Fibroblast of lung (primary cell): ENCODE data around the gene OR7E24. TPM values are rescaled to one million over a fixed set of nuclear protein-coding genes. Genes with fewer than 3 reads are reported as not detected.

ENCODE experiments used
- DNase-seq, 2 donors: peaks; one replicate each; pipeline versions ENCODE4 v3.0.0 to v3.0.0-alpha.2; 2010; ENCODE audit warnings: low read depth in 2 of 2
- H2AFZ ChIP-seq: 2 replicates; pipeline ENCODE4 v1.5.1; 2012; ENCODE audit warnings: low read length, control low read depth, inconsistent platforms
- H3K27ac ChIP-seq: 2 replicates; pipeline ENCODE4 v1.5.1; 2011; ENCODE audit warnings: low read length, control low read depth; ENCODE audit not compliant: insufficient read depth
- H3K27me3 ChIP-seq: 2 replicates; pipeline ENCODE4 v1.5.1; 2011; ENCODE audit warnings: mild to moderate bottlenecking, low read length; ENCODE audit not compliant: control insufficient read depth, insufficient read depth
- H3K36me3 ChIP-seq: 2 replicates; pipeline ENCODE4 v1.5.1; 2011; ENCODE audit warnings: low read length; ENCODE audit not compliant: control insufficient read depth, insufficient read depth
- H3K4me1 ChIP-seq: 2 replicates; pipeline ENCODE4 v1.5.1; 2011; ENCODE audit warnings: low read length; ENCODE audit not compliant: control insufficient read depth, insufficient read depth; ENCODE audit errors: extremely low read depth
- H3K4me2 ChIP-seq: 2 replicates; pipeline ENCODE4 v1.5.1; 2011; ENCODE audit warnings: low read length, control low read depth; ENCODE audit not compliant: insufficient read depth; ENCODE audit errors: extremely low read depth
- H3K4me3 ChIP-seq, 4 experiments: fragments of 200-600 bp in 1 of 4; sonication (generic) in 1 of 4; replicated peaks in 1 of 4; 2 replicates each; pipeline ENCODE4 v1.5.1; 2011 to 2016; ENCODE audit warnings: low read length in 4 of 4, low read depth in 3 of 4, mild to moderate bottlenecking in 3 of 4, control low read depth in 2 of 4, inconsistent platforms in 1 of 4, mixed read lengths in 1 of 4; ENCODE audit not compliant: insufficient read depth in 1 of 4; ENCODE audit errors: control extremely low read depth in 1 of 4
- H3K79me2 ChIP-seq: 2 replicates; pipeline ENCODE4 v1.5.1; 2012; ENCODE audit warnings: mild to moderate bottlenecking, low read length, inconsistent platforms; ENCODE audit not compliant: control insufficient read depth, insufficient read depth
- H3K9ac ChIP-seq: 2 replicates; pipeline ENCODE4 v1.5.1; 2011; ENCODE audit warnings: mild to moderate bottlenecking, low read length, control low read depth; ENCODE audit not compliant: insufficient read depth
- H3K9me3 ChIP-seq: 2 replicates; pipeline ENCODE4 v1.5.1; 2012; ENCODE audit warnings: low read depth, low read length; ENCODE audit not compliant: control insufficient read depth, insufficient read depth
- H4K20me1 ChIP-seq: 2 replicates; pipeline ENCODE4 v1.5.1; 2011; ENCODE audit warnings: low read length; ENCODE audit not compliant: control insufficient read depth, insufficient read depth; ENCODE audit errors: extremely low read depth
- EZH2 ChIP-seq: IDR thresholded peaks from 2 replicates; pipeline ENCODE4 v1.5.1; 2012; ENCODE audit warnings: low read length, control low read depth, mild to moderate bottlenecking; ENCODE audit errors: missing control alignments
- polyA plus RNA-seq, 2 donors: library from polyadenylated mRNA; depleted of rRNA in 1 of 2; stranded (reverse) in 1 of 2; unstranded in 1 of 2; fragments of >200 nt; gene quantifications; 2 replicates each; pipeline ENCODE4 v1.2.1, GENCODE V29; 2011 to 2012; ENCODE audit warnings: missing spikeins in 1 of 2
- total RNA-seq: library from RNA; depleted of rRNA; stranded (reverse); fragments of >200 nt; gene quantifications from 2 replicates; pipeline ENCODE4 v1.2.1, GENCODE V29; 2014
- TF ChIP-seq, protein P1 (sequence below), 2 donors: IDR thresholded peaks in 1 of 2; conservative IDR thresholded peaks in 1 of 2; 1 replicate in 1 of 2; 2 replicates in 1 of 2; pipeline ENCODE4 v1.5.1; 2011 to 2012; ENCODE audit warnings: low read length in 2 of 2, control low read depth in 1 of 2, inconsistent platforms in 1 of 2, low read depth in 1 of 2, mild to moderate bottlenecking in 1 of 2

The OR7E24 gene
- total and polyA plus RNA-seq, 2 donors (not counting 1 experiment from before 2014, with no cell fraction given): not detected

DNA sequence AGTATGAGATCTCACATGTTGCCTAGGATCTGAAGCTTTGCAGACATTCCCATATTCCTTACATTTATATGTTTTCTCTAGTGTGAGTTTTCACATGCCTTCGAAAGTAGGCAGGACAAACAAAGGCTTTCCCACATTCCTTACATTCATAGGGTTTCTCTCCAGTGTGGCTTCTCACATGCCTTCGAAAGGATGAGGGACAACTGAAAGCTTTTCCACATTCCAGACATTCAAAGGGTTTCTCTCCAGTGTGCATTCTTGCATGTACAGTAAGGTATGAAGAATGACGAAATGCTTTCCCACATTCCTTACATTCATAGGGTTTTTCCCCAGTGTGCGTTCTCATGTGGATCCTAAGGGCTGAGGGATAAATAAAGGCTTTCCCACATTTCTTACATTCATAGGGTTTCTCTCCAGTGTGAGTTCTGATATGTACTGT, 44.7 kb downstream of the OR7E24 start:
- Histone ChIP-seq H3K9me3 (peaks cover 2% of the 10 kb centered on the region), H2AFZ (no peak overlapping the region), H3K4me2 (no peak overlapping the region), H3K27ac (no peak overlapping the region), H4K20me1 (no peaks in the 10 kb centered on the region), H3K27me3 (no peaks in the 10 kb centered on the region), H3K4me3 (no peak overlapping the region), H3K79me2 (no peaks in the 10 kb centered on the region), H3K4me1 (no peaks in the 10 kb centered on the region), H3K9ac (no peak overlapping the region), H3K36me3 (peaks cover 2% of the 10 kb centered on the region)
- peak in 1 of 2 donors; percentile 18 for DNase-seq
- TF ChIP-seq, protein P1, sequence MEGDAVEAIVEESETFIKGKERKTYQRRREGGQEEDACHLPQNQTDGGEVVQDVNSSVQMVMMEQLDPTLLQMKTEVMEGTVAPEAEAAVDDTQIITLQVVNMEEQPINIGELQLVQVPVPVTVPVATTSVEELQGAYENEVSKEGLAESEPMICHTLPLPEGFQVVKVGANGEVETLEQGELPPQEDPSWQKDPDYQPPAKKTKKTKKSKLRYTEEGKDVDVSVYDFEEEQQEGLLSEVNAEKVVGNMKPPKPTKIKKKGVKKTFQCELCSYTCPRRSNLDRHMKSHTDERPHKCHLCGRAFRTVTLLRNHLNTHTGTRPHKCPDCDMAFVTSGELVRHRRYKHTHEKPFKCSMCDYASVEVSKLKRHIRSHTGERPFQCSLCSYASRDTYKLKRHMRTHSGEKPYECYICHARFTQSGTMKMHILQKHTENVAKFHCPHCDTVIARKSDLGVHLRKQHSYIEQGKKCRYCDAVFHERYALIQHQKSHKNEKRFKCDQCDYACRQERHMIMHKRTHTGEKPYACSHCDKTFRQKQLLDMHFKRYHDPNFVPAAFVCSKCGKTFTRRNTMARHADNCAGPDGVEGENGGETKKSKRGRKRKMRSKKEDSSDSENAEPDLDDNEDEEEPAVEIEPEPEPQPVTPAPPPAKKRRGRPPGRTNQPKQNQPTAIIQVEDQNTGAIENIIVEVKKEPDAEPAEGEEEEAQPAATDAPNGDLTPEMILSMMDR (conservative IDR thresholded peaks at IDR 0.05 in 1 of 2, IDR thresholded peaks at IDR 0.05 in 1 of 2; ENCODE audit: low read depth in 1 of 2, low read length in 2 of 2): no peak
- TF ChIP-seq EZH2: no peak

DNA sequence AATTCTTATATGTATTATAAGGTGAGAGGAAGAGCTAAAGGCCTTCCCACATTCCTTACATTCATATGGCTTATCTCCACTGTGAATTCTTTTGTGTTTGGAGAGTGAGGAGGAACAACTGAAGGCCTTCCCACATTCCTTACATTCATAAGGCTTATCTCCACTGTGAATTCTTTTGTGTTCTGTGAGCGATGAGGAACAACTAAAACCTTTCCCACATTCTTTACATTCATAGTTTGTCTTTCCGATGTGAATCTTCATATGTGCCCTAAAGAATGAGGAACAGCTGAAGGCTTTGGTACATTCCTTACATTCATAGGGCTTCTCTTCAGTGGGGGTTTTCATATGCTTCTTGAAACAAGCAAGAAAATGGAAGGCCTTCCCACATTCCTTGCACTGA, 45.6 kb downstream of the OR7E24 start:
- Histone ChIP-seq H3K9ac (no peak overlapping the region), H3K4me2 (no peak overlapping the region), H3K27me3 (no peaks in the 10 kb centered on the region), H3K4me3 (no peak overlapping the region), H3K79me2 (no peaks in the 10 kb centered on the region), H3K27ac (no peak overlapping the region), H3K36me3 (peaks cover 5% of the 10 kb centered on the region), H2AFZ (no peak overlapping the region), H4K20me1 (no peaks in the 10 kb centered on the region), H3K4me1 (no peaks in the 10 kb centered on the region), H3K9me3 (peaks cover 2% of the 10 kb centered on the region)
- no peak for TF ChIP-seq EZH2
- TF ChIP-seq, protein P1 (conservative IDR thresholded peaks at IDR 0.05 in 1 of 2, IDR thresholded peaks at IDR 0.05 in 1 of 2; ENCODE audit: low read depth in 1 of 2, low read length in 2 of 2): no peak
- DNase-seq: peak in 1 of 2 donors; percentile 26

Other genes starting within 250 kb of the OR7E24 start
- not detected in 2 replicates for gene MUC16, start 240.5 kb upstream of the OR7E24 start, total RNA-seq
- not detected in 2 replicates for gene MUC16, start 240.5 kb upstream of the OR7E24 start, polyA plus RNA-seq
- gene OR1M1, start 163.9 kb upstream of the OR7E24 start, total RNA-seq: not detected in 2 replicates
- gene OR1M1, start 163.9 kb upstream of the OR7E24 start, polyA plus RNA-seq: not detected in 2 replicates
- gene OR7G2, start 143.5 kb upstream of the OR7E24 start, total RNA-seq: not detected in 2 replicates
- gene OR7G2, start 143.5 kb upstream of the OR7E24 start, polyA plus RNA-seq: not detected in 2 replicates
- not detected in 2 replicates for gene OR7G1, start 135.2 kb upstream of the OR7E24 start, total RNA-seq
- not detected in 2 replicates for gene OR7G1, start 135.2 kb upstream of the OR7E24 start, polyA plus RNA-seq
- not detected in 2 replicates for gene OR7G3, start 124.0 kb upstream of the OR7E24 start, total RNA-seq
- gene OR7G3, start 124.0 kb upstream of the OR7E24 start, polyA plus RNA-seq: not detected in 2 replicates
- 13.6 and 17.7 TPM in 2 replicates for gene ZNF317, start 110.5 kb upstream of the OR7E24 start, total RNA-seq
- gene ZNF317, start 110.5 kb upstream of the OR7E24 start, polyA plus RNA-seq: 12.8 and 17.0 TPM in 2 replicates
- gene OR7D2, start 72.0 kb upstream of the OR7E24 start, total RNA-seq: under 0.01 and 0.17 TPM in 2 replicates
- 0.02 TPM in 1 of 2 replicates, not detected in the other for gene OR7D2, start 72.0 kb upstream of the OR7E24 start, polyA plus RNA-seq
- not detected in 2 replicates for gene OR7D4, start 31.3 kb upstream of the OR7E24 start, total RNA-seq
- gene OR7D4, start 31.3 kb upstream of the OR7E24 start, polyA plus RNA-seq: not detected in 2 replicates
- gene ZNF699, start 58.9 kb downstream of the OR7E24 start, total RNA-seq: 12.3 and 20.5 TPM in 2 replicates
- gene ZNF699, start 58.9 kb downstream of the OR7E24 start, polyA plus RNA-seq: 2.7 and 4.0 TPM in 2 replicates
- 14.4 and 19.8 TPM in 2 replicates for gene ZNF559, start 73.2 kb downstream of the OR7E24 start, total RNA-seq
- 10.2 and 15.6 TPM in 2 replicates for gene ZNF559, start 73.2 kb downstream of the OR7E24 start, polyA plus RNA-seq
- 2.1 and 3.3 TPM in 2 replicates for gene ZNF177, start 112.1 kb downstream of the OR7E24 start, total RNA-seq
- 1.0 and 1.5 TPM in 2 replicates for gene ZNF177, start 112.1 kb downstream of the OR7E24 start, polyA plus RNA-seq
- gene ZNF266, start 184.6 kb downstream of the OR7E24 start, total RNA-seq: 10.0 and 10.7 TPM in 2 replicates
- 8.4 and 14.4 TPM in 2 replicates for gene ZNF266, start 184.6 kb downstream of the OR7E24 start, polyA plus RNA-seq
- 3.3 and 7.3 TPM in 2 replicates for gene ZNF560, start 247.7 kb downstream of the OR7E24 start, total RNA-seq
- 0.61 and 1.0 TPM in 2 replicates for gene ZNF560, start 247.7 kb downstream of the OR7E24 start, polyA plus RNA-seq